ENCODE measurements around the gene SEPTIN12. TPM values are rescaled to one million over a fixed set of nuclear protein-coding genes. Genes with fewer than 3 reads are reported as not detected.

Gene SEPTIN12
- not detected in 2 replicates for total RNA-seq (2013; cell fraction: nucleolus; rRNA removed)
- not detected in 2 replicates for total RNA-seq (2014; rRNA removed)
- total RNA-seq (2014; rRNA removed; fragmentation: Illumina TruSeq; extraction: Trizol): not detected in 2 replicates
- not detected in 2 replicates for total RNA-seq (2021)
- not detected for polyA plus RNA-seq (2011; ENCODE audit: low read depth)
- polyA plus RNA-seq (2011; rRNA removed): not detected in 2 replicates
- not detected in 2 replicates for polyA plus RNA-seq (2011; cell fraction: cytosol; rRNA removed)
- 0.24 TPM in 1 of 2 replicates, not detected in the other for polyA plus RNA-seq (2011; cell fraction: nucleus; rRNA removed)
- not detected in 2 replicates for polyA plus RNA-seq (2012)
- polyA plus RNA-seq (2014; fragmentation: Illumina TruSeq; extraction: Trizol): not detected in 2 replicates
- polyA plus RNA-seq (2014; fragmentation: Nextera tagmentation; extraction: Ambion mirVana): not detected
- not detected in 2 replicates for polyA plus RNA-seq (2014; rRNA removed)
- not detected for polyA plus RNA-seq (2016; fragmentation: Nextera tagmentation; extraction: Ambion mirVana)
- not detected in 2 replicates for polyA minus RNA-seq (2011; rRNA and poly(A)+ RNA removed)
- polyA minus RNA-seq (2011; cell fraction: cytosol; rRNA and poly(A)+ RNA removed): not detected in 2 replicates
- polyA minus RNA-seq (2011; cell fraction: nucleus; rRNA and poly(A)+ RNA removed): not detected in 2 replicates
- not detected for Bru-seq, nascent RNA
- BruChase-seq, experiment 1, labeled RNA remaining after a 6-hour chase: not detected
- BruChase-seq, experiment 2, labeled RNA remaining after a 2-hour chase: not detected
- long read RNA-seq, experiment 1: 0 reads
- long read RNA-seq, experiment 2: 0 reads

GRCh38 chr16:4787627-4788482 lies at the start of gene SEPTIN12:
TSS of gene SEPTIN12 (minus strand) at chr16:4788345. CDS start at chr16:4787645, 700 bp downstream.
- ChIA-PET CTCF (interaction anchor here (1.1 kb wide), 1 partner anchor 54 kb away, joined by 3 read pairs; the partner anchor contains the start of genes ANKS3 and DNAAF8), POLR2A (no interaction called here), SMC1A (ENCODE audit: uncharacterized antibody, unreplicated experiment) (no interaction called here), RAD21 (ENCODE audit: unreplicated experiment) (no interaction called here)
- Histone ChIP-seq H3K4me2 (ENCODE audit: control insufficient read depth, insufficient read depth) (no peak within 1 kb of the TSS), H3K36me3 (ENCODE audit: control insufficient read depth in 2 of 2, insufficient read depth in 2 of 2, low read length in 1 of 2) (no peaks in the 10 kb centered on the region), H4K20me1 (ENCODE audit: control insufficient read depth, insufficient read depth) (no peaks in the 10 kb centered on the region), H3K9me3 (replicated peaks; ENCODE audit: control insufficient read depth, insufficient read depth, low read length) (no peaks in the 10 kb centered on the region), H3K9ac (ENCODE audit: control insufficient read depth, insufficient read depth, low read length) (no peak within 1 kb of the TSS), H3K79me2 (ENCODE audit: control insufficient read depth, insufficient read depth, low read length) (no peaks in the 10 kb centered on the region), H2AFZ (ENCODE audit: control insufficient read depth, low read depth, low read length) (no peak within 1 kb of the TSS), H3K27me3 (replicated peaks in 1 of 2; ENCODE audit: control insufficient read depth in 2 of 2, insufficient read depth in 2 of 2, low read length in 1 of 2) (no peaks in the 10 kb centered on the region), H3K4me1 (ENCODE audit: control insufficient read depth, insufficient read depth, low read length) (no peaks in the 10 kb centered on the region), H3K27ac (ENCODE audit: control insufficient read depth, insufficient read depth) (no peak within 1 kb of the TSS), H3K4me3 (no peak within 1 kb of the TSS)
- 42% methylated on average over 12 of the region's 14 CpGs for WGBS (ENCODE audit: insufficient coverage, insufficient replicate concordance, low lambda C conversion rate, missing lambda C conversion rate)
- FAIRE-seq (no peak), DNase-seq (ENCODE audit: low read depth, low spot score) (no peak), ATAC-seq (no peak)
- no TSS peak for BruUV-seq (replicated peaks)
- in situ Hi-C loops (cut with MboI): no loop called here
- intact Hi-C loops (cut with micrococcal nuclease; ENCODE audit: unreplicated experiment): no loop called here
- TF ChIP-seq PAX5 (IDR thresholded peaks at IDR 0.05; ENCODE audit: borderline replicate concordance, low read depth, low read length) (no peak), ASH2L (IDR thresholded peaks at IDR 0.05; ENCODE audit: borderline replicate concordance, low read depth) (no peak)
- TF ChIP-seq, protein P1, sequence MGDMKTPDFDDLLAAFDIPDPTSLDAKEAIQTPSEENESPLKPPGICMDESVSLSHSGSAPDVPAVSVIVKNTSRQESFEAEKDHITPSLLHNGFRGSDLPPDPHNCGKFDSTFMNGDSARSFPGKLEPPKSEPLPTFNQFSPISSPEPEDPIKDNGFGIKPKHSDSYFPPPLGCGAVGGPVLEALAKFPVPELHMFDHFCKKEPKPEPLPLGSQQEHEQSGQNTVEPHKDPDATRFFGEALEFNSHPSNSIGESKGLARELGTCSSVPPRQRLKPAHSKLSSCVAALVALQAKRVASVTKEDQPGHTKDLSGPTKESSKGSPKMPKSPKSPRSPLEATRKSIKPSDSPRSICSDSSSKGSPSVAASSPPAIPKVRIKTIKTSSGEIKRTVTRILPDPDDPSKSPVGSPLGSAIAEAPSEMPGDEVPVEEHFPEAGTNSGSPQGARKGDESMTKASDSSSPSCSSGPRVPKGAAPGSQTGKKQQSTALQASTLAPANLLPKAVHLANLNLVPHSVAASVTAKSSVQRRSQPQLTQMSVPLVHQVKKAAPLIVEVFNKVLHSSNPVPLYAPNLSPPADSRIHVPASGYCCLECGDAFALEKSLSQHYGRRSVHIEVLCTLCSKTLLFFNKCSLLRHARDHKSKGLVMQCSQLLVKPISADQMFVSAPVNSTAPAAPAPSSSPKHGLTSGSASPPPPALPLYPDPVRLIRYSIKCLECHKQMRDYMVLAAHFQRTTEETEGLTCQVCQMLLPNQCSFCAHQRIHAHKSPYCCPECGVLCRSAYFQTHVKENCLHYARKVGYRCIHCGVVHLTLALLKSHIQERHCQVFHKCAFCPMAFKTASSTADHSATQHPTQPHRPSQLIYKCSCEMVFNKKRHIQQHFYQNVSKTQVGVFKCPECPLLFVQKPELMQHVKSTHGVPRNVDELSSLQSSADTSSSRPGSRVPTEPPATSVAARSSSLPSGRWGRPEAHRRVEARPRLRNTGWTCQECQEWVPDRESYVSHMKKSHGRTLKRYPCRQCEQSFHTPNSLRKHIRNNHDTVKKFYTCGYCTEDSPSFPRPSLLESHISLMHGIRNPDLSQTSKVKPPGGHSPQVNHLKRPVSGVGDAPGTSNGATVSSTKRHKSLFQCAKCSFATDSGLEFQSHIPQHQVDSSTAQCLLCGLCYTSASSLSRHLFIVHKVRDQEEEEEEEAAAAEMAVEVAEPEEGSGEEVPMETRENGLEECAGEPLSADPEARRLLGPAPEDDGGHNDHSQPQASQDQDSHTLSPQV (IDR thresholded peaks at IDR 0.05): no peak
